ENCODE data around the gene SKP2. TPM values are rescaled to one million over a fixed set of nuclear protein-coding genes. Genes with fewer than 3 reads are reported as not detected.
A peak's percentile ranks its signal among the peaks of the same experiment; 100 is the strongest.

Gene SKP2
- 1 to 10 TPM; 3.7 to 5.0 TPM for total RNA-seq

- peaks cover 0 to 33% of the 10 kb centered on the region in 2 donors for H3K4me1 ChIP-seq
- TF ChIP-seq CTCF (IDR thresholded peaks at IDR 0.05), result no peak
Observed at GRCh38 chr5:36151434-36152323, at the start of gene SKP2, which contains the start of gene LMBRD2. Gene SKP2, plus strand, starts transcription at chr5:36152111. Its CDS starts 152 bp downstream, at chr5:36152263. Gene LMBRD2, minus strand, starts transcription at chr5:36151887. Its CDS starts 8,538 bp downstream, at chr5:36143349.

GRCh38 chr5:36105819-36106218 lies 46.1 kb upstream of the SKP2 start:
- H3K27ac ChIP-seq, result no peak overlapping the region
- H3K4me1 ChIP-seq, result no peaks in the 10 kb centered on the region
- DNase-seq (ENCODE audit: low spot score), result no peak
- H3K27me3 ChIP-seq, result no peaks in the 10 kb centered on the region
- H3K36me3 ChIP-seq, result peaks cover 38% of the 10 kb centered on the region
- TF ChIP-seq CTCF (IDR thresholded peaks at IDR 0.05), result no peak
- no peaks in the 10 kb centered on the region for H3K9me3 ChIP-seq
- H3K4me3 ChIP-seq, result no peak overlapping the region

More at GRCh38 chr5:36151434-36152323, at the start of gene SKP2, which contains the start of gene LMBRD2:
- Histone ChIP-seq H3K9me3 (no peaks in the 10 kb centered on the region), H3K27me3 (no peaks in the 10 kb centered on the region), H3K4me3 (peak within 1 kb of the TSS; percentile 98 to 99), H3K36me3 (no peaks in the 10 kb centered on the region), H3K27ac (peak within 1 kb of the TSS; percentile 89 to 90)
- DNase-seq (ENCODE audit: low spot score), result peak; percentile 95

GRCh38 chr5:36108758-36109460 lies 43.0 kb upstream of the SKP2 start:
- peaks cover 39% of the 10 kb centered on the region for H3K36me3 ChIP-seq
- no peak for TF ChIP-seq CTCF (IDR thresholded peaks at IDR 0.05)
- H3K4me3 ChIP-seq, result no peak overlapping the region

GRCh38 chr5:36111238-36111637 lies 40.7 kb upstream of the SKP2 start:
- Histone ChIP-seq H3K4me1 (no peaks in the 10 kb centered on the region), H3K9me3 (no peaks in the 10 kb centered on the region), H3K36me3 (peaks cover 47% of the 10 kb centered on the region), H3K4me3 (no peak overlapping the region), H3K27me3 (no peaks in the 10 kb centered on the region), H3K27ac (no peak overlapping the region)
- TF ChIP-seq CTCF (IDR thresholded peaks at IDR 0.05), result no peak
- no peak for DNase-seq (ENCODE audit: low spot score)

More at GRCh38 chr5:36108758-36109460, 43.0 kb upstream of the SKP2 start:
- H3K9me3 ChIP-seq, result no peaks in the 10 kb centered on the region
- H3K27ac ChIP-seq, result no peak overlapping the region
- DNase-seq (ENCODE audit: low spot score), result no peak
- no peaks in the 10 kb centered on the region for H3K4me1 ChIP-seq
- H3K27me3 ChIP-seq, result no peaks in the 10 kb centered on the region

- DNase-seq (ENCODE audit: low spot score), result no peak
- no peak for TF ChIP-seq CTCF (IDR thresholded peaks at IDR 0.05)
- H3K4me1 ChIP-seq, result no peaks in the 10 kb centered on the region
- peaks cover 5 to 13% of the 10 kb centered on the region in 2 donors for H3K9me3 ChIP-seq
- no peak overlapping the region for H3K27ac ChIP-seq
- H3K4me3 ChIP-seq, result no peak overlapping the region
- no peaks in the 10 kb centered on the region for H3K27me3 ChIP-seq
- peaks cover 14% of the 10 kb centered on the region for H3K36me3 ChIP-seq
Observed at GRCh38 chr5:36125868-36126267, 26.0 kb upstream of the SKP2 start.

Measured in right atrium auricular region (tissue), 2 donors.